Measurements from ENCODE around the gene HINT1.

Gene HINT1

GRCh38 chr5:131165119-131165727 lies at the start of gene HINT1:
TSS of gene HINT1 (minus strand) at chr5:131165256. CDS start at chr5:131165205, 51 bp downstream.
- DNase-seq (ENCODE audit: extremely low spot score): peak; percentile 94
- no peak for TF ChIP-seq ARNT (IDR thresholded peaks at IDR 0.05)
- no peak for TF ChIP-seq FOXA1 (IDR thresholded peaks at IDR 0.05)
- no peak for TF ChIP-seq LEF1 (IDR thresholded peaks at IDR 0.05; ENCODE audit: borderline replicate concordance)
- TF ChIP-seq L3MBTL2 (conservative IDR thresholded peaks at IDR 0.05): peak; percentile 10
- TF ChIP-seq PKNOX1 (IDR thresholded peaks at IDR 0.05): no peak
- no peak for TF ChIP-seq SUZ12 (IDR thresholded peaks at IDR 0.05)
- TF ChIP-seq TARDBP (IDR thresholded peaks at IDR 0.05): no peak
- TF ChIP-seq HDGF (IDR thresholded peaks at IDR 0.05; ENCODE audit: borderline replicate concordance): no peak
- no peak for TF ChIP-seq CTBP1 (IDR thresholded peaks at IDR 0.05; ENCODE audit: borderline replicate concordance)
- no peak for TF ChIP-seq SP1 (IDR thresholded peaks at IDR 0.05)
- TF ChIP-seq ELF4 (IDR thresholded peaks at IDR 0.05): 0 out of 2 replicates have a peak, but pooled peaks have one; percentile 45
- ChIA-PET POLR2A (interaction anchor here (1.0 kb wide), 7 partner anchors 9 to 99 kb away, joined by 3 to 6 read pairs (median 3); partner anchors contain the start of gene CDC42SE2), CTCF (interaction anchor here (0.6 to 0.9 kb wide), 2 partner anchors 217 to 443 kb away, joined by 3 read pairs; no protein-coding TSS in a partner anchor)

GRCh38 chr5:131214609-131215227 lies 49.7 kb upstream of the HINT1 start:
- ChIA-PET POLR2A (interaction anchor here (0.9 to 1.3 kb wide), 2 partner anchors 43 to 44 kb away, joined by 3 to 4 read pairs; partner anchors contain the start of gene LYRM7), CTCF (interaction anchor here (0.6 kb wide), 1 partner anchor 61 kb away, joined by 4 read pairs; no protein-coding TSS in a partner anchor)
- DNase-seq (ENCODE audit: extremely low spot score): no peak
- TF ChIP-seq TARDBP (IDR thresholded peaks at IDR 0.05): no peak
- no peak for TF ChIP-seq CTBP1 (IDR thresholded peaks at IDR 0.05; ENCODE audit: borderline replicate concordance)
- TF ChIP-seq SP1 (IDR thresholded peaks at IDR 0.05): no peak
- TF ChIP-seq BHLHE40 (IDR thresholded peaks at IDR 0.05; ENCODE audit: borderline replicate concordance): no peak

GRCh38 chr5:131212471-131213021 lies 47.5 kb upstream of the HINT1 start:
- TF ChIP-seq SUZ12 (IDR thresholded peaks at IDR 0.05): no peak
- no peak for DNase-seq (ENCODE audit: extremely low spot score)
- POLR2A ChIA-PET: no interaction called here
- CTCF ChIA-PET: interaction anchor here (0.7 kb wide), 1 partner anchor 53 kb away, joined by 4 read pairs; no protein-coding TSS in a partner anchor

DNA sequence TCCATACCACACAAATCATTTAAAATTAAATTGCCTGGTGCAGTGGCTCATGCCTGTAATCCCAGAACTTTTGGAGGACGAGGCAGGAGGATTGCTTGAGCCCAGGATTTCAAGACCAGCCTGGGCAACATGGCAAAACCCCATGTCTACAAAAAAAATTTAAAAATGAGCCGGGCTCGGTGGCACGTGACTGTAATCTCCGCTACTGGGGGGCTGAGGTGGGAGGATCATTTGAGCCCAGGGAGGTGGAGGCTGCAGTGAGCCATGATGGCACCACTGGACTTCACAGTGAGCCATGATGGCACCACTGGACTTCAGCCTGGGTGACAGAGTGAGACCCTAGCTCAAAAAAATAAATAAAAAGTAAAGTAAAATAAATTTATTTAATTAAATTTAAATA lies 46.6 kb upstream of the HINT1 start:
- ChIA-PET CTCF (no interaction called here), POLR2A (no interaction called here)
- DNase-seq (ENCODE audit: extremely low spot score): no peak
- TF ChIP-seq PKNOX1 (IDR thresholded peaks at IDR 0.05): no peak

DNA sequence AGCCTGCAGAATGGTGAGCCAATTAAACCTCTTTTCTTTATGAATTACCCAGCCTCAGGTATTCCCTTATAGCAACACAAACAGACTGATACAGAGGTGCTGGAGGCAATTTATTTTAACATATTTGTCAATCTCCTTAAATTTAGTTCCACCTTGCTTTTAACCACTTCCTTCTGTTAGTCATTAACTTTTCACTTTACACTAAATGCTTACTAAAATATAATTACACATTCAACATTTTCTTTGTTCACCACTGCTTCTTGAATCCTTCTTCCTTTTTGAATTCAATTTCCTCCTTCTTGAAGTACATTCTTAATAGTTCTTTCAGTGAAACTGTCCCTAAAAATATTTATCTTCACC lies 45.1 kb upstream of the HINT1 start:
- DNase-seq (ENCODE audit: extremely low spot score): no peak
- CTCF ChIA-PET: no interaction called here
- POLR2A ChIA-PET: no interaction called here
- TF ChIP-seq BHLHE40 (IDR thresholded peaks at IDR 0.05; ENCODE audit: borderline replicate concordance) (no peak), TARDBP (IDR thresholded peaks at IDR 0.05) (no peak), ZNF384 (IDR thresholded peaks at IDR 0.05) (no peak), ELF4 (IDR thresholded peaks at IDR 0.05) (no peak), SP1 (IDR thresholded peaks at IDR 0.05) (no peak), NFRKB (IDR thresholded peaks at IDR 0.05) (no peak), CTBP1 (IDR thresholded peaks at IDR 0.05; ENCODE audit: borderline replicate concordance) (no peak), LEF1 (IDR thresholded peaks at IDR 0.05; ENCODE audit: borderline replicate concordance) (no peak), FOXK2 (IDR thresholded peaks at IDR 0.05) (no peak), PKNOX1 (IDR thresholded peaks at IDR 0.05) (no peak), FOXM1 (IDR thresholded peaks at IDR 0.05; ENCODE audit: borderline replicate concordance) (no peak)

DNA sequence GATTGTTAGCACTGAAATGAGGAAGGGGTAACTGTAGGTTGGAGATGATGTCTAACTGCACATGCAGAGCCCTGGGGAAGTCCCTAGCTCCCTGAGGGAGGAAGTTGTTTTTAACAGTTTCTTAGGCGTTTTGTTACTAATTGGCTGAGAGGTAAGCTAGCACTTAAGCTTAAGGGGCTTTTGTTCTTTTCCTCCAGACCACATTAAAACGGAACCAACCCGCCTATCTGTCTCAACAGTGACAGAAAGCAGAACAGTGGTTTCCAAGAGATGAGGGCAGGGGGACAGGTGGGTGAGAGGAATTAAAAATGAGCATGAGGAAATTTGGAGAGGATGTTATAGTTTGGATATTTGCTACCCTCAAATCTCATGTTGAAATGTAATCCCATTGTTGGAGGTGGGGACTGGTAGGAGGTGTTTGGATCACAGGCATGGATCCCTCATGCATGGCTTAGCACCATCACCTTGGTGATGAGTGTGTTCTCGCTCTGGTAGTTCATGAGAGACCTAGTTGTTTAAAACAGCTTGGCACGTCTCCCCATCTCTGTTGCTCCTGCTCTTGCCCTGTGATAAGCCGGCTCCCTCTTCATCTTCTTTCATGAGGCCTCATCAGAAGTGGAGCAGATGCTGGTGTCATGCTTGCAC lies 44.6 kb upstream of the HINT1 start:
- POLR2A ChIA-PET: no interaction called here
- no peak for DNase-seq (ENCODE audit: extremely low spot score)
- CTCF ChIA-PET: no interaction called here
- TF ChIP-seq SP1 (IDR thresholded peaks at IDR 0.05): no peak
- no peak for TF ChIP-seq SUZ12 (IDR thresholded peaks at IDR 0.05)

DNA sequence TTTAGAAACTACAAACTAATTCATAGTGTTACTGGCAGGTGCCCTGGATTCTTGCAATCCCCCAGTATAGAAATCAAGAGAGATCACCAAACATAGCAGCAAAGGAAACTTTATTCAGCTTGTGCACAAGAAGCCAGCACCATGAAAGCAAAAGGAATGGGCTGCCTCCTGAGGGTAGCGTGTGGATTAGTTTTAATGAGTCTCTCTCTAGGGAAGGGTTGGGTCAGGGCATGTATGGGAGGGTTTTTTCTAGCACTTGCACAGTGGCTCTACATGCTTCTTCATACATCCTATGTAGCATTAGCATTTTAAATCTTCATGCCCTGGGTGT lies 44.1 kb upstream of the HINT1 start:
- ChIA-PET POLR2A (no interaction called here), CTCF (no interaction called here)
- DNase-seq (ENCODE audit: extremely low spot score): no peak
- TF ChIP-seq ELF4 (IDR thresholded peaks at IDR 0.05) (no peak), TARDBP (IDR thresholded peaks at IDR 0.05) (no peak), L3MBTL2 (conservative IDR thresholded peaks at IDR 0.05) (no peak), PKNOX1 (IDR thresholded peaks at IDR 0.05) (no peak), BHLHE40 (IDR thresholded peaks at IDR 0.05; ENCODE audit: borderline replicate concordance) (no peak), FOXA1 (IDR thresholded peaks at IDR 0.05) (no peak), LEF1 (IDR thresholded peaks at IDR 0.05; ENCODE audit: borderline replicate concordance) (no peak), ZNF384 (IDR thresholded peaks at IDR 0.05) (no peak), NFRKB (IDR thresholded peaks at IDR 0.05) (no peak), FOXK2 (IDR thresholded peaks at IDR 0.05) (no peak), SUZ12 (IDR thresholded peaks at IDR 0.05) (no peak)

All from HEK293T (cell line).